HT-29 (cell line): ENCODE data around the gene IQCK. TPM values are rescaled to one million over a fixed set of nuclear protein-coding genes. Genes with fewer than 3 reads are reported as not detected.

Source experiments
- DNase-seq: peaks from one replicate; pipeline ENCODE4 v3.0.0-alpha.2; 2015; ENCODE audit warnings: low spot score
- total RNA-seq: library from RNA; depleted of rRNA; stranded (reverse); fragments of >200 nt; shearing (Covaris generic); gene quantifications from 2 replicates; pipeline ENCODE4 v1.2.3, GENCODE V29; 2014

The IQCK gene
- total RNA-seq, 1 experiment from 2014 or later, result 5.7 TPM

DNA sequence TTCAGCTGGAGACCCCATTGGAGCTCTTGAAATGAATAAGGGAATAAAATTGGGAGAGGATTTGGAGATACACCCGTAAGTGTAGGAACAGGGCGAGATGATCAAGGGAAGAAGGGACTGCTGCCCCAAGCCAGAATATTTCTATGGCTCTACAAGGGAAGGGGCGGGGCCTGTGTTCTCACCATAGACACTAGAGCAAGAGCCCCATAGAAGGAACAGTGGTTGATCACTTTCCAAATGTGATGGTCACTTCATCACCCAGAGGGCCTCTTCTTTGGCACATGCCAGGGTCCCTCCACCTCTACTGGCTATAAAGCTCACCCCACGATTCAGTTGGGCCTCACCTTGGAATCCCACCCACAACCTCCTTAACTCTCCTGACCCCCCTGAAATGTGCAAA, 141.5 kb downstream of the IQCK start:
- no peak for DNase-seq

DNA sequence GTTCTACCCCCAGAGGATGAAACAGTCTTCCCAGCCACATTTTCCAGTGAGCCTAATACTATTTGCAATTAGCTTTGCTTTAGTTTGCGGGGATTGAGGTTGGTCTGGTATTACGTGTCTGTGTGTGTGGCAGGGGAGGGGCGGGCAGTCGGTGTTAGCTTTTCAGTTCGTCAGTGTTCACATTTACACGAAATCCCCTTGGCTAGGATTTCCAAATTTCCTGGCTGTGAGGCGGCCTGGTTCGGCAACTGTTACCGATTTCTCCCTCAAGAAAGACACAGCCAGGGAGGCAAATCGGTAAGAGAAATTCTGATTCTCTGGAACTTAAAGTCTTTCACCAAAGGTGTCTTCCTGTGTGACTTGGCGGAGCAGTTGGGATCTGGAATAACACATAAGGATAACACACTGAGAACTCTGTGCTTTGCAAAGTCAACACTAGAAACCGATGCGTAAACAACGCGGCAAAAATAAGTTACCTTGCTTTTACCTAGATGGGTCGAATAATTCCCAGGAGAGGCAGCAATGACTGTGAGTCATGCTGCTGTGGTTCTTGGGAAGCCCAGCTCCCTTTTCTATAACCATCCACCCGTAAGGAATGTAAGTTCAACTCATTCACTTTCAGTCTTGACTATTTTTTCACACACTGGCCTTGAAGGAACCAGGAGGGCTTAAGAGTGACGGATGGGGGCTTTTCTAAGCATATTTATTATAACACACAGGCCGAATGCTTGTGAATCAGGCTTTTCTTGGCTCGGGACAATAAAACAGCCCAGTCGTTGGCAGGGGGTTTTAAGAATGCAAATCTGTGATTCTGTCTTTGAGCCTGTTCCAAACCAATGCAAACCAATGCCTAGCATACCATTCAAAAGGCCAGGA, 142.3 kb downstream of the IQCK start:
- DNase-seq, result no peak

DNA sequence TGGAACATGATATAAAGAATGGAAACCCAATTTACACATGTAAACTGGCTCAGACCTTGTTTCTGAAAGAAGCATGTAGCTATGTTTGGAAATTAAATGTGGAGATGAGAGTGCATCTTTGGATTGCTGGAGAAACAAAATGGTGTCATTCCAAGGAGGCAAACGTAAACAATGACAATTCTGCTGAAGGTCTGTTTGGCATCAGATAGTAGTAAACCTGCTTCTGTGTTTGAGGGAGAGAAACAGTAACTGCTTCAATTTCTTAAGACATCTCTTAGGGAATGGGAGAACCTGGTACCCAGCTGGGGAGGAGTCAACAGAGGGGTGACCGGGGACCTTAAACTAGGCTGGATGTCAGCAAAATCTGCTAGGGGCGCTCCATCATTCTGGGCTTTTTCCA, 143.1 kb downstream of the IQCK start:
- DNase-seq, result no peak

- DNase-seq, result no peak
Observed at GRCh38 chr16:19861811-19862327, 143.8 kb downstream of the IQCK start.

GRCh38 chr16:19863990-19864389, 145.9 kb downstream of the IQCK start:
- no peak for DNase-seq

DNA sequence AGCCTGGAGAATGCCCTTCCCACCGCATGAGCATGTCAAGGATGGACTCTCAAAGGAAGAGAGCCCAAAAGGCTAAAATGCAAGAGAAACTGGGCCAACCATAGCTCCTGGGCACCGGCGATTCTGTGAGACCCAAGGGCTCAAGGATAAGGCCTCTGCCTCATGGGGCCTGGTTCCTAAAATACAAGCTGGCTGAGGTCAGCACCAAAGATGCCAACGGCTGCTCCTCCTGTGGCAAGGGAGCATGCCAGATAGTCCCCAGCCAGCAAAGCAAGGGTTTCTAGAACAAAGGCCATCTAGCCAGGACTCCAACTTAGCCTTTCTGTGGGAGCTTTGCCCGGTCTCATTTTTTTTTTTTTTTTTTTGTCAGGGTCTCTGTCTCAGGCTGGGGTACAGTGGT, 146.5 kb downstream of the IQCK start:
- DNase-seq, result no peak

GRCh38 chr16:19868421-19868820, 150.3 kb downstream of the IQCK start:
- DNase-seq, result no peak

DNA sequence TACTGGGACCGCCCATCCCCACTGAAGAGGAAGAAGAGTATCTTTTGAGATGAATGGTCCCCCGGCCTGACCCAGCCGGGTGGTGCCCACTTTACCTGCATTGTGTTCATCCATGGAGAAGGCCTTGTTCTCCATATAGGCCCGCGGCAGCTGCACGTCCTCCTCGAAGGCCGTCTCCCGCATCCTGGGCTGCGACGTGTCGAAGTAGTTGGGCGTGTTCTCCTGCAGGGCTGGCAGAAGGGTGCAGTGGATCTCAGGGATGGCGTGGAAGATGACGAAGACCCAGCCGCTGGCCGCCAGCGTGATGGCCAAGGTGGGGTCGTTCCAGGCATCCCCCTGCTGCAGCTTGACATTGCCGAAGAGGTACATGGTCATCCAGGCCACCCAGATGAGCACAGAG, 153.7 kb downstream of the IQCK start:
- no peak for DNase-seq

DNA sequence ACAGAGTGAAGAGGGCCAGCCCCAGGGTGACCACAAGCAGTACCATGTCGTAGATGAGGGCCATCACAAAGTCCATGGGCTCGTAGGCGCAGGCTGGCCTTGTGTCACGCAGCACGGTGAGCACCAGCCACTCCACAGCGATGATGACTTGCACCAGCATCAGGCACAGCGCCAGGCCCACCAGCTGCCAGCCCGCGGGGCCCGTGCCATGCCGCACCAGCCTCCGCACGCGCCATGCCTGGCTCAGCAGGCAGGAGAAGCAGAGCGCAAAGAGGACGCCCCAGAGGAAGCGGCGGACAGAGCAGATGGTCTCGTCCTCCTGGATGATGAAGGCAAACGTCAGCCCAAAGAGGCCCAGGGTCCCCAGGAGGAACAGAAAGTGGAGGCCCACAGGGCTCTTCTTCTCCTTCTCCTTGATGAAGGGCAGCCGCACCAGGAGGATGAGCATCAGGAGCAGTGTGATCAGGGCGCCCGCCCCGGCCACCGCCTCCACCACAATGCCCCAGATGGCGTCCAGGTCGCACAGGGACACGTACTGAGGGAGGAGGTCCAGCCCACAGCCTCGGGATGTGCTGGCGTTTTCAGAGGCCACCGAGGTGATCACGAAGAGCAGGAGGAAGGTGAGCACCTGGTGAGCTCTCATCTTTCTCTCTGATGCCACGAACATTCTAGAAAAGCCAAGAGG, 154.2 kb downstream of the IQCK start:
- no peak for DNase-seq

DNA sequence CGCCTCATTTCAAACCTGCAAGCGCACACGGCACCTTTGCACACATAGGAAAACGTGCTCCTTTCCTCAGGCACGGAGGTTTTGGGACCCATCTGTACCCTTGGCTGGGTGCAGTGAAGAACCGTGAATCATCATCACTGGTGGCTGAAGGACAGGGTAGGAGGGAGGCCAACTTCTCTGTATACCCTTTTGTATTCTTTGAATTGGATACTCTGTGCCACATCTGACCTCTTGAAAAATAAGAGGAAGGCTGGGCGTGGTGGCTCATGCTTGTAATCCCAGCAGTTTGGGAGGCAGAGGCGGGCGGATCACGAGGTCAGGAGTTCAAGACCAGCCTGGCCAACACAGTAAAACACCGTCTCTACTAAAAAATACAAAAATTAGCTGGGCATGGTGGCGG, 154.9 kb downstream of the IQCK start:
- no peak for DNase-seq

DNA sequence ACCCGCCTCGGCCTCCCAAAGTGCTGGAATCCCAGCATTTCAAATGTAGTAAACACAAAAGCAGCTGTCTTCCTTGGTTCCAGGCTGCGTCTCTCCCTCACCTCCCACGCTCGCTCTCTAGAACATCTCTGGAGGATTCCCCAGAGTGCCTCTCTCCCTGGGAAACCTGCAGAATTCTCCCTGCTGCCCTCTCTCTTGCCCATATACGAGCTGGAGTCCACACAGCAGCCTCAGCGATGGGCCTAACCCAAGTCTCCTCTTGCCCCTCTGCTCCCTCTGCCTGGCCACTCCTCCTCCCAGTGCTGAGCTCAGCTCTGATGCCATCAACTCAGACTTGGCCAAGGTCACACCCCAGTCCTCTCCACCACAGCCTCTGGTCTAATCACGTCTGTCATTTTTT, 156.0 kb downstream of the IQCK start:
- DNase-seq, result no peak

DNA sequence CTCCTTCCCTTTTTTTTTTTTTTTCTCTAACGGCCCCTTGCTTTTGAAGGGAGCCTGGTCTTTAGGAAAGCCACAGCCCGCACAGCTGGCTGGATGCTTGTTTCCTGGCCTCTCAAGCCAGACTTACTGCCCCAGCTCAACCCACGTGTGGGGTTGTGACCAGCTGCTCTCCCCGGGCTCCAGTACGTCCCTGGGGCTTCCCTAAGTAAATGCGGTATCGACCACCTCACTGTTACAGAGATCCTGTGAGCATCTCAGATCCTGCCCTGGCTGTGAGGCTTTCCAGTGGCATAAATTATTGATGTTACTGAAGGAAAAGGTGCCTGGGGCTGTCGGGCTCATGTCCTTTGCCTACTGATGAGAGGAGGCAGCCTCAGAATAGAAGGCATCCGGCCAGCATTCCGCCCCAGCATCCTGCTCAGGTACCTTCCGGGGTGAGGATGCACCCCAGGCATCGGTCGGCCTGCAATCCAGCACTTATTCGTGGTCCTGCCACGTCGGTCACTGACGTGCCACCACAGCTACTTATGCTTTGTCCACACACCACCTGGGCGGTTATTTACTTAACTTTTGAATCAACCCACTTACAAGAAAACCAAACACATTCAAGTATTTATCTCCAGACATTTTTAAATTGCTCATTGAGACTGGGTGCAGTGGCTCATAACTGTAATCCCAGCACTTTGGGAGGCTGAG, 156.9 kb downstream of the IQCK start:
- no peak for DNase-seq

DNA sequence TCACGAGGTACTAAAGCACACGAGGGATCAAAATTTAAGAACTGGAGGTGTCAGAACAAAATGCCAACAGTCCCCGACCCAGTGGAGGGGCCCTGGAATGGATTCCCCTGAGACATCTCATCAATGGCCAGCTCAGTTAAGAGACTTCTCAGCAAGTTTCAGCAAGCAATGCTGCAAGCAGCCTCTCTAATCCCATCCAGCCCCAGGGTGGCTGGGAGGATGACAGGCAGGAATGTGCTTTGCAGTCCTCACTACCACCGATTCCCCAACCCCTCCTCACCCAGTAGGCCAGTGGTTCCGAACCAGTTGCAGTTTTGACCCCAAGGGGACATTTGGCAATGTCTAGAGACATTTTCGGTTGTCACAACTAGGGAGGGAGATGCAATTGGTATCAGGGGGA, 157.8 kb downstream of the IQCK start:
- no peak for DNase-seq

GRCh38 chr16:19876501-19877059, 158.5 kb downstream of the IQCK start:
- no peak for DNase-seq

DNA sequence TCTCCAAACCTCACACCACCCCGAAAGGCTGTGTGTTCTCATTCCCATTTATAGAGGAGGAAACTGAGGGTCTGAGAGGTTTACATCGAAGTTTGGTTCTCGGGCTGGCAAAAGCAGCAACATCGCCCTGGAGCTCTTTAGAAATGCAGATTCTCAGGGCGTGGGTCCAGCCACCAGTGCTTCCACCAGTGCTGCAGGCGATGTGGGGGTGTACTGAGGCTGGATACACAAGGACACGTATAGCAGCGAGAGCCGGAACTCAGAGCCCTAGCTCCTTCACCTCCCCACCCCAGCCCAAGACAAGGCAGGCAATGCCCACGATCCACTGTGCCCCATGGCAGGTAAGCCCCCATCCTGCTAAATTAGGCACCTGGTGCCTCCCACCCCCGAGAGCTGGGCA, 160.7 kb downstream of the IQCK start:
- DNase-seq, result no peak

DNA sequence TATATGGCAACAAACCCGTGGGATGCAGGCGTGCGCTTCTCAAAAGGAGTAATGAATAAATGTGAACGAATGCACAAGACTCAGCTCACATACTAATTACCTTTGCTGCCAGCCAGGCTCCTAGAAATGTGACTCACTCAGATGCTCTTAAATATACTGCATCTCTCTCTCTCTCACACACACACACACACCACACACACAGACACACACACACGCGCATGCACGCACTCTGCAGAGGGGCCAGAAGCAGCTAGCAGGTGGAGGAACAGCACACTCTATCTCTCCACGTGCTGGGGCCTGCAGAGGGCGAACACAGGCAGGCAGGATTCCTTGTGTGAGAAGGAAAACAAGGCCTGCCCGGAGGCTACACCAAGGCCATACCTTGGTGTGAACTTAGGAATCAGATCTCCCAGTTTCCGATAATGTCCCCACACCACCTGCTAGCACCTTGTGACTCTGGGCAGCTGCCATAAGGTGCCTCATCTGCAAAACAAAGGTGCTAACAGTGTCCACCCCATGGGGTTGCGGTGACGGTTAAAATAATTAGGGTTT, 161.2 kb downstream of the IQCK start:
- DNase-seq, result no peak

- no peak for DNase-seq
Observed at GRCh38 chr16:19881028-19881427, 163.0 kb downstream of the IQCK start.

- DNase-seq, result no peak
Observed at GRCh38 chr16:19881783-19882182, 163.7 kb downstream of the IQCK start.

DNA sequence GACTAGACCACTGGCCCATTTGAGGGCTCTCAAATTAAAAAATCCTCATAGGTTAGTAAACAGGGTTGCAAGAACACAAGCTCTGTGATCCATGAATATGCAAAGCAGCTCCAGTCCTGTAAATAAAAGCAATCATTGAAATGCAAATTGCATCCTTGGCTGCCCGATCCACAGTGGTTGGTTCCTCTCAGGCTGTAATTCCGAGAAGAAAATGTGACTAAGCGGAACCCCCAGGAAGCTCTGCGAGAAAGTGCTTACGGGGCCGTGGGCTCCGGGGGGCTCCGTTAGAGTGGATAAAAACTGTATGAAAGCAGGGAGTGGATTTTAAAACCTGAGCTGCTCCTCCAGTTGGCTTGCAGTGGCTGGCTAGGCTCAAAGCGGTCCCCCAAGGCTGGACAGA, 164.1 kb downstream of the IQCK start:
- DNase-seq, result no peak

DNA sequence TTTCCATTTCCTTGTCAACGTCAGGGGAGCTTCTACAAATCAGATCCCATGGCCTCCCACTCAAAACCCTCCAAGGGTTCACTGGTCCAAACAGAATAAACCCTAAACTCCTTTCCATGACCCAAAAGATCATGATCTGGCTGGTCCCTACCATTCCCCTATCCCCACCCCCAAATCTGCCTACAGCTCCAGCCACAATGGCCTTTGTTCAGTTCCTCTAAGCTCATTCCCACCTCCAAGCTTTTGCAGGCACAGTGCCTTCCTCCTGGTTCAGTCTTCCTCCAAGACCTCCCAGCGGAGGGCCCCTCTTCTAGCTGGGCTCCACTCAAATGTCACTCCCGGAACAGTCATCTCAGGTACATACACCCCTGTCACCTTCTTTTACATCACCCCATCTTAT, 164.6 kb downstream of the IQCK start:
- DNase-seq, result no peak

DNA sequence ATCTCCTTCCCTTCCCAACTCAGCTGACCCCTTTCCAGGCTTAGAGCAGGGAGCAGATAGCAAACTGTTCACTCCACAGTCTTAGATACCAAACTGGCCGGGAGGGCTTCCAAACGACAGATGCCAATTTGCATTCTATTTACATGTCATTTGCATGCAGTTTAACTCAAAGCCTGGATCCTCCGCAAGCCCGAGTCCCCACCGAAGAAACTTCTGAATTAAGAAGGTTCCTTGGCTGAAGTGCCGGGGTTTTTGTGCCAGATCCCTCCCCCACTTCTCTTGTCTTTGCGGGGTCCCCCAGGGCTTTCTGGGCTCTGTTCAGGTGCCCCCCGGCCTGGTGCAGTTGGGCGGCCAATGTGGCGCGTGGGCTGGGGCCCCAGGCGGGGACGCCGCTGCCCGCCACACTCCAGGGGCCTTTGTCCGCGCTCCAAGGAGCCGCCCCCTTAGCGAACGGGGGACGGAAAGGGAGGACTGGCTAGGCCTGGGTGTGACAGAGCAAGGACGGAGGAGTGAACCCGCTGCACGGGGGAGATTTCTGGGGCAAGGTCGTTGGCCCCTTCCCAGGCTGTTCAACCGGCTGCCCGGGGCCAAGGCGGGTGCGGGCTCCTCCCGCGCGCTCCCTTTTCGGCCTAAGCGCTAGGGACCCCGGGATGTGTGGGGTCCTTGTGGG, 165.4 kb downstream of the IQCK start:
- no peak for DNase-seq
